Stomach (tissue), 9 donors: ENCODE data around the gene KPNA1. TPM values are rescaled to one million over a fixed set of nuclear protein-coding genes. Genes with fewer than 3 reads are reported as not detected.

Experiments
- DNase-seq, 2 donors: peaks; one replicate each; pipeline versions ENCODE4 v3.0.0 to v3.0.0-alpha.2; 2013 to 2019
- H3K27ac ChIP-seq, 5 donors: fragments of 200-600 bp in 4 of 5; sonication (generic) in 4 of 5; one replicate each; pipeline ENCODE4 v1.5.1; 2013 to 2019; ENCODE audit warnings: mild to moderate bottlenecking in 1 of 5, moderate library complexity in 1 of 5
- H3K27me3 ChIP-seq, 3 donors: fragments of 200-600 bp; sonication (generic); one replicate each; pipeline ENCODE4 v1.5.1; 2017 to 2019; ENCODE audit warnings: mixed run types in 1 of 3
- H3K36me3 ChIP-seq, 4 donors: fragments of 200-600 bp; sonication (generic); 1 replicate in 3 of 4; 2 replicates in 1 of 4; pipeline ENCODE4 v1.5.1; 2016 to 2019
- H3K4me1 ChIP-seq, 4 donors: fragments of 200-600 bp; sonication (generic); one replicate each; pipeline ENCODE4 v1.5.1; 2016 to 2019
- H3K4me3 ChIP-seq, 4 donors: fragments of 200-600 bp; sonication (generic) in 3 of 4; one replicate each; pipeline ENCODE4 v1.5.1; 2016 to 2019; ENCODE audit warnings: mild to moderate bottlenecking in 1 of 4
- H3K9me3 ChIP-seq, 4 donors: fragments of 200-600 bp; sonication (generic); one replicate each; pipeline ENCODE4 v1.5.1; 2016 to 2019
- CTCF ChIP-seq, 7 experiments: fragments of 450-650 bp in 4 of 7; fragments of 200-600 bp in 3 of 7; sonication (generic) in 3 of 7; IDR thresholded peaks; one replicate each; pipeline ENCODE4 v1.5.1; 2016 to 2019; ENCODE audit warnings: antibody characterized with exemption in 7 of 7, control low read depth in 2 of 7, mild to moderate bottlenecking in 1 of 7
- EP300 ChIP-seq: sonication (generic); formaldehyde crosslinking; IDR thresholded peaks from one replicate; pipeline ENCODE4 v1.6.1; 2017; ENCODE audit warnings: antibody characterized with exemption
- POLR2A ChIP-seq, 4 donors: fragments of 450-650 bp; IDR thresholded peaks; one replicate each; pipeline ENCODE4 v1.6.1; 2016; ENCODE audit warnings: antibody characterized with exemption in 4 of 4, control low read depth in 2 of 4, mild to moderate bottlenecking in 1 of 4, moderate library complexity in 1 of 4
- POLR2AphosphoS5 ChIP-seq, 3 donors: sonication (generic); formaldehyde crosslinking; IDR thresholded peaks; one replicate each; pipeline ENCODE4 v1.6.1; 2016; ENCODE audit warnings: antibody characterized with exemption in 3 of 3
- WGBS, 5 donors: extraction: QIAGEN DNeasy Blood & Tissue Kit in 3 of 5; methylation state at CpG; one replicate each; pipeline versions ENCODE4 v1.1.5 to v1.1.7; 2013 to 2018; 5-methylcytosine and 5-hydroxymethylcytosine counted together
- intact Hi-C: fragments of 100-400 bp; cut with DNase I; formaldehyde crosslinking; loops from one replicate; pipeline ENCODE4 v1.15.1; 2023; ENCODE audit warnings: low total_unique reads
- polyA plus RNA-seq, 3 donors: library from polyadenylated mRNA; stranded (reverse); fragments of 200-250 nt; gene quantifications; one replicate each; pipeline ENCODE4 v1.2.3, GENCODE V29; 2013
- total RNA-seq, 5 donors: library from RNA; depleted of rRNA; stranded (reverse); fragments of >200 nt; gene quantifications; one replicate each; pipeline versions ENCODE4 v1.1.0 to v1.2.3, GENCODE V29; 2014 to 2016
- donor health status: healthy with polysubstance abuse.
- donor health status: Bipolar disorder and iron deficiency.
- donor health status: healthy.

KPNA1 gene
- total and polyA plus RNA-seq, 8 donors = 6.7 to 88.4 (median 32.0) TPM

- peaks cover 0 to 18% (median 10%) of the 10 kb centered on the region in 4 donors for H3K4me1 ChIP-seq
- WGBS, 5 donors = 88 to 97% (median 92%) methylated on average over 4 of the region's 4 CpGs
These were observed 93.6 kb downstream of the KPNA1 start for GRCh38 chr3:122421101-122421500.

GRCh38 chr3:122416966-122417365, 97.8 kb downstream of the KPNA1 start:
- 33 to 48% (median 40%) methylated on average over 11 to 14 of the region's 14 CpGs for WGBS, 5 donors
- peaks cover 0 to 17% (median 12%) of the 10 kb centered on the region in 4 donors for H3K36me3 ChIP-seq
- intact Hi-C loops = no loop called here
- no peaks in the 10 kb centered on the region for H3K9me3 ChIP-seq
- H3K4me1 ChIP-seq = peaks cover 17 to 49% (median 36%) of the 10 kb centered on the region in 4 donors
- peak overlapping the region in 4 of 5 donors; percentile 88 to 91 (median 90) for H3K27ac ChIP-seq
- peak in 1 of 2 donors; percentile 18 for DNase-seq
- H3K4me3 ChIP-seq = peak overlapping the region; percentile 57 to 81 (median 62)
- no peaks in the 10 kb centered on the region for H3K27me3 ChIP-seq
- TF ChIP-seq POLR2AphosphoS5 (IDR thresholded peaks at IDR 0.05) = no peak
- no peak for TF ChIP-seq CTCF (IDR thresholded peaks at IDR 0.05)
- TF ChIP-seq EP300 = no peak
- no peak for TF ChIP-seq POLR2A (IDR thresholded peaks at IDR 0.05)

More at GRCh38 chr3:122421101-122421500, 93.6 kb downstream of the KPNA1 start:
- H3K9me3 ChIP-seq = no peaks in the 10 kb centered on the region
- no peak for TF ChIP-seq POLR2AphosphoS5 (IDR thresholded peaks at IDR 0.05)
- no peak for TF ChIP-seq EP300
- no peak for TF ChIP-seq CTCF (IDR thresholded peaks at IDR 0.05)
- no peak for TF ChIP-seq POLR2A (IDR thresholded peaks at IDR 0.05)
- intact Hi-C loops = no loop called here
- no peak overlapping the region for H3K4me3 ChIP-seq
- H3K27me3 ChIP-seq = no peaks in the 10 kb centered on the region
- H3K27ac ChIP-seq = no peak overlapping the region
- H3K36me3 ChIP-seq = peaks cover 6 to 42% (median 38%) of the 10 kb centered on the region in 4 donors
- no peak for DNase-seq

- WGBS, 5 donors = 0 to 1% (median 1%) methylated on average over 36 to 48 of the region's 48 CpGs
- DNase-seq = peak; percentile 99
These were observed 98.7 kb downstream of the KPNA1 start, which contains the start of gene WDR5B for GRCh38 chr3:122415762-122416654. Gene WDR5B (minus strand): TSS chr3:122416062. CDS start chr3:122415528, 534 bp downstream.

More at GRCh38 chr3:122415762-122416654, 98.7 kb downstream of the KPNA1 start, which contains the start of gene WDR5B:
- Histone ChIP-seq H3K9me3 (no peaks in the 10 kb centered on the region), H3K27ac (peak within 1 kb of the TSS; percentile 88 to 91 (median 91)), H3K36me3 (peaks cover 0 to 18% (median 13%) of the 10 kb centered on the region in 4 donors), H3K27me3 (no peaks in the 10 kb centered on the region), H3K4me3 (peak within 1 kb of the TSS; percentile 57 to 81 (median 62)), H3K4me1 (peaks cover 17 to 51% (median 37%) of the 10 kb centered on the region in 4 donors)
- intact Hi-C loops = no loop called here
- TF ChIP-seq POLR2AphosphoS5 (IDR thresholded peaks at IDR 0.05) = peak; percentile 52 to 94 (median 92)
- peak in 2 of 4 donors; percentile 71 to 79 for TF ChIP-seq POLR2A (IDR thresholded peaks at IDR 0.05)
- no peak for TF ChIP-seq CTCF (IDR thresholded peaks at IDR 0.05)
